Right atrium auricular region (tissue), 2 donors: ENCODE measurements around the gene MANBA. TPM values are rescaled to one million over a fixed set of nuclear protein-coding genes. Genes with fewer than 3 reads are reported as not detected.

Experiments used
- DNase-seq: peaks from one replicate; pipeline ENCODE4 v3.0.0-alpha.2; 2019; ENCODE audit warnings: low spot score
- H3K27ac ChIP-seq, 2 donors: fragments of 200-600 bp; sonication (generic); 1 replicate in 1 of 2; 2 replicates in 1 of 2; pipeline ENCODE4 v1.5.1; 2016 to 2019
- H3K27me3 ChIP-seq, 2 donors: fragments of 200-600 bp; sonication (generic); one replicate each; pipeline versions ENCODE4 v1.5.1 to v1.6.0; 2017 to 2019
- H3K36me3 ChIP-seq: fragments of 200-600 bp; sonication (generic); one replicate; pipeline ENCODE4 v1.5.1; 2016
- H3K4me1 ChIP-seq, 2 donors: fragments of 200-600 bp; sonication (generic); one replicate each; pipeline versions ENCODE4 v1.5.1 to v1.6.0; 2017 to 2019
- H3K4me3 ChIP-seq, 2 donors: fragments of 200-600 bp; sonication (generic); 1 replicate in 1 of 2; 2 replicates in 1 of 2; pipeline ENCODE4 v1.5.1; 2017 to 2019; ENCODE audit warnings: mild to moderate bottlenecking in 1 of 2, moderate library complexity in 1 of 2
- H3K9me3 ChIP-seq, 2 donors: fragments of 200-600 bp; sonication (generic); one replicate each; pipeline ENCODE4 v1.5.1; 2019
- CTCF ChIP-seq, 2 donors: fragments of 200-600 bp; sonication (generic); IDR thresholded peaks; one replicate each; pipeline ENCODE4 v1.5.1; 2019; ENCODE audit warnings: antibody characterized with exemption in 2 of 2
- total RNA-seq, 2 donors: library from RNA; depleted of rRNA; stranded (reverse); fragments of >200 nt; gene quantifications; one replicate each; pipeline ENCODE4 v1.1.0, GENCODE V29; 2016

Gene MANBA
- total RNA-seq, 2 donors from 2014 or later: 26.9 to 41.6 TPM

DNA sequence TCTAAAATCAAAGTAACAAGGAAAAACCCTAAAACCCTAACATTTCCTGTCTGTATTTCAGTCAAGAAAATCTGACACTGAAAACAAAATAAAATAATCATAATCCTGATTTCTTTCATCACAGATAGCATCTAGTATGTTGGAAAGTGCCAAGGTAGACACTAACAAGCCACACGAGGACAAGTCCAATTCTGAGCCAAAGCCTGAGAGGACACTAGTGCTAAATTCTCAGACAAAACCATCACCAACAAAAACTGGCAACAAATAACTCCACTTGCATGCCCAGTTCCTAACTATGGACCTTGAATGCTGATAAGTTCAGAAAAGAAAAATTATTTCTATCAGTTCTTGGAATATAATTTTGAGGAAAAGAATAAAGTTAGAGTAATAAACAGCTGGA lies 113.7 kb downstream of the MANBA start:
- Histone ChIP-seq H3K4me3 (no peak overlapping the region), H3K27ac (peak overlapping the region in 1 of 2 donors; percentile 14)
- TF ChIP-seq CTCF (IDR thresholded peaks at IDR 0.05): no peak

GRCh38 chr4:102642631-102643298 lies 118.0 kb downstream of the MANBA start:
- H3K4me1 ChIP-seq: no peaks in the 10 kb centered on the region
- H3K4me3 ChIP-seq: no peak overlapping the region
- no peak for TF ChIP-seq CTCF (IDR thresholded peaks at IDR 0.05)
- H3K27me3 ChIP-seq: no peaks in the 10 kb centered on the region
- peak overlapping the region; percentile 26 to 57 for H3K27ac ChIP-seq
- DNase-seq: no peak
- H3K36me3 ChIP-seq: no peaks in the 10 kb centered on the region
- no peaks in the 10 kb centered on the region for H3K9me3 ChIP-seq

More for the DNA sequence above, 113.7 kb downstream of the MANBA start:
- H3K9me3 ChIP-seq: no peaks in the 10 kb centered on the region
- no peak for DNase-seq
- no peaks in the 10 kb centered on the region for H3K4me1 ChIP-seq
- H3K27me3 ChIP-seq: no peaks in the 10 kb centered on the region
- peaks cover 14% of the 10 kb centered on the region for H3K36me3 ChIP-seq

DNA sequence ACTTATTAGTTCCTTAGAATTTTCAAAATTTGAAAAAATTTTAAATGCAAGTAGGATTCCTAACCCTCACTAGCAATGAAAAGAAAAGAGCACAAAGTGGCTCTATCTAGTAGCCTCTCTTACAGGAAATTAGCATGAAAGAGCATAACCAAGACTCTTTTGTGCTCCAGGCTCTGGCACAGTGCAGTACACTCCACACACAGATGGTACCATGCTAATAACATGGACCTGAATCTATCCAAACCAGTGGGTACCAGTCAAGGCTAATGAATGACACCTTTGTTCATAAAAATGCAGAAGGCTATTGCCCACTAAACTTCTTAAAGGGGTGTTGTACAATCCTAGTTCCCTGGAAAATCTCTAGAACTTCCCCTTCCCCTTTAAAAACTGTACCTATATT lies 119.0 kb downstream of the MANBA start:
- H3K27me3 ChIP-seq: no peaks in the 10 kb centered on the region
- H3K9me3 ChIP-seq: no peaks in the 10 kb centered on the region
- H3K27ac ChIP-seq: peak overlapping the region; percentile 26 to 57
- H3K4me1 ChIP-seq: no peaks in the 10 kb centered on the region
- peaks cover under 1% of the 10 kb centered on the region for H3K36me3 ChIP-seq
- DNase-seq: no peak
- no peak overlapping the region for H3K4me3 ChIP-seq
- TF ChIP-seq CTCF (IDR thresholded peaks at IDR 0.05): no peak

DNA sequence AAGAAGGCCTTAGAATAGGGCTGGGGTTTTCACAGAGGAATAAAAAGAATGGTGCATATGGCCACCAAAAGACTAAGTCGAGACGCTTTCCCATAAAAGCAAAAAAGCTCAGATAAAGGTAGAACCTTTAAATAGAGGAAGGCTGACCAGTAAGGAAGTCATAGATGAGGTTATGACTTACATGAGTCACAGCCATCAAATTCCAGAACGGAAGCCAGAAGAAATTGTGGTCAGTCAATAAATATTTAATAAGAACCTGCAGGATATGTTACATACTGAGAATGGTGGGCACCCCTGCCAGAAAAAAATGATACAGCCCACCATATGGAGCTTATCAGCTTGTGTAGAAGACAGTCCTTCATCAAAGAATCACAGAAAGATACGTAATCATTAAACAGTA lies 120.1 kb downstream of the MANBA start:
- peaks cover 5% of the 10 kb centered on the region for H3K36me3 ChIP-seq
- no peak overlapping the region for H3K27ac ChIP-seq
- no peaks in the 10 kb centered on the region for H3K27me3 ChIP-seq
- H3K4me1 ChIP-seq: no peaks in the 10 kb centered on the region
- no peak overlapping the region for H3K4me3 ChIP-seq
- no peak for DNase-seq
- H3K9me3 ChIP-seq: no peaks in the 10 kb centered on the region
- TF ChIP-seq CTCF (IDR thresholded peaks at IDR 0.05): no peak

GRCh38 chr4:102639598-102639997 lies 121.2 kb downstream of the MANBA start:
- Histone ChIP-seq H3K4me1 (no peaks in the 10 kb centered on the region), H3K36me3 (peaks cover 10% of the 10 kb centered on the region), H3K4me3 (no peak overlapping the region), H3K27me3 (no peaks in the 10 kb centered on the region), H3K27ac (no peak overlapping the region), H3K9me3 (no peaks in the 10 kb centered on the region)
- no peak for DNase-seq
- TF ChIP-seq CTCF (IDR thresholded peaks at IDR 0.05): no peak

DNA sequence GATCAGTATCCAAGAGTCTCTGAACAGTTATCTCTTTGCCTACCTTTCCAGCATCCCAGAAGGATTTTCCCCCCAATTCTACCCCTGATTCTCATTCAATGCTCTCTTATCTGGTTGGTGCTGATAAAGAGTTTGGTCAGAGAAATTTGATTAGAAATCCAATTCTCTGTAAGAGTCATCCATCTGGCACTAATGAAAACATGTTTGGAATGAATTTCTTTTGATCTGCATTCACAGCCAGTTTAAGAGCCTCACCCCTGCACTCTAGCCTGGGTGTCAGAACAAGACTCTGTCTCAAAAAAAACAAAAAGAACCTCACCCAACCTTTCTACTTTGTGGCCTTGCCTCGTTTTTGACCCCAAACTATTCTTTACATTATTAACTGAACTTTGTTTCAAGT lies 122.1 kb downstream of the MANBA start:
- Histone ChIP-seq H3K4me3 (no peak overlapping the region), H3K36me3 (peaks cover 13% of the 10 kb centered on the region), H3K27ac (no peak overlapping the region), H3K4me1 (no peaks in the 10 kb centered on the region), H3K9me3 (no peaks in the 10 kb centered on the region), H3K27me3 (no peaks in the 10 kb centered on the region)
- no peak for DNase-seq
- TF ChIP-seq CTCF (IDR thresholded peaks at IDR 0.05): no peak
